Neural cell (in vitro differentiated cells): ENCODE measurements around the gene CD47. TPM values are rescaled to one million over a fixed set of nuclear protein-coding genes. Genes with fewer than 3 reads are reported as not detected.

Experiments used
- H2AFZ ChIP-seq: fragments of 200-600, 300-800 bp; sonication (generic), shearing (Covaris generic); 2 replicates; pipeline ENCODE4 v1.6.0; 2014; ENCODE audit warnings: low read depth, mild to moderate bottlenecking, antibody characterized with exemption, low read length, moderate library complexity
- H3F3A ChIP-seq: fragments of 200-600 bp; shearing (Covaris generic); 2 replicates; pipeline ENCODE4 v1.6.1; 2016; ENCODE audit warnings: mild to moderate bottlenecking, moderate library complexity, mixed read lengths, antibody characterized with exemption, low read length; ENCODE audit not compliant: insufficient read depth, poor library complexity, severe bottlenecking
- H3K27ac ChIP-seq: fragments of 200-600, 300-800 bp; sonication (generic), shearing (Covaris generic); 2 replicates; pipeline ENCODE4 v1.5.1; 2014; ENCODE audit warnings: mild to moderate bottlenecking, low read length, moderate library complexity
- H3K27me3 ChIP-seq: fragments of 300-800, 200-600 bp; sonication (generic), shearing (Covaris generic); 2 replicates; pipeline ENCODE4 v1.6.0; 2014; ENCODE audit warnings: mild to moderate bottlenecking, low read depth, low read length, moderate library complexity; ENCODE audit not compliant: insufficient read depth
- H3K36me3 ChIP-seq: fragments of 300-800, 200-600 bp; sonication (generic), shearing (Covaris generic); 2 replicates; pipeline ENCODE4 v1.5.1; 2014; ENCODE audit warnings: mild to moderate bottlenecking, antibody characterized with exemption, low read length, moderate library complexity; ENCODE audit not compliant: insufficient read depth
- H3K4me2 ChIP-seq: fragments of 300-800, 200-600 bp; sonication (generic), shearing (Covaris generic); 2 replicates; pipeline ENCODE4 v1.6.0; 2014; ENCODE audit warnings: mild to moderate bottlenecking, low read length
- H3K4me3 ChIP-seq: fragments of 300-800, 200-600 bp; sonication (generic), shearing (Covaris generic); 2 replicates; pipeline ENCODE4 v1.5.1; 2014; ENCODE audit warnings: mild to moderate bottlenecking, low read length, moderate library complexity
- H3K79me2 ChIP-seq: fragments of 200-600 bp; shearing (Covaris generic); replicated peaks from 2 replicates; pipeline ENCODE4 v1.6.0; 2014; ENCODE audit warnings: mild to moderate bottlenecking, low read length, moderate library complexity; ENCODE audit not compliant: insufficient read depth
- H3K9ac ChIP-seq: fragments of 300-800, 200-600 bp; sonication (generic), shearing (Covaris generic); 2 replicates; pipeline ENCODE4 v1.6.1; 2016; ENCODE audit warnings: mild to moderate bottlenecking, low read length, mixed read lengths
- H3K9me2 ChIP-seq: fragments of 200-600 bp; shearing (Covaris generic); 2 replicates; pipeline ENCODE4 v1.6.1; 2016; ENCODE audit warnings: mild to moderate bottlenecking, low read length, mixed read lengths; ENCODE audit not compliant: insufficient read depth
- H3K9me3 ChIP-seq: fragments of 200-600, 300-800 bp; sonication (generic), shearing (Covaris generic); 2 replicates; pipeline ENCODE4 v1.6.1; 2016; ENCODE audit warnings: mild to moderate bottlenecking, mixed run types, low read length, moderate library complexity, mixed read lengths
- H4K20me1 ChIP-seq: fragments of 200-600 bp; shearing (Covaris generic); 2 replicates; pipeline ENCODE4 v1.6.1; 2016; ENCODE audit warnings: mild to moderate bottlenecking, mixed run types; ENCODE audit not compliant: insufficient read depth
- EP300 ChIP-seq: fragments of 450-650 bp; conservative IDR thresholded peaks from 2 replicates; pipeline ENCODE4 v1.6.1; 2014; ENCODE audit warnings: antibody characterized with exemption, mild to moderate bottlenecking, moderate library complexity; ENCODE audit not compliant: poor library complexity, severe bottlenecking
- EZH2 ChIP-seq: fragments of 200-600, 300-800 bp; shearing (Covaris generic), sonication (generic); IDR thresholded peaks from 2 replicates; pipeline ENCODE4 v1.6.1; 2014; ENCODE audit warnings: antibody characterized with exemption, low read length, borderline replicate concordance, mild to moderate bottlenecking; ENCODE audit not compliant: insufficient read depth, poor library complexity, severe bottlenecking
- MXI1 ChIP-seq: fragments of 450-650 bp; conservative IDR thresholded peaks from 2 replicates; pipeline ENCODE4 v1.6.1; 2014; ENCODE audit warnings: antibody characterized with exemption, mild to moderate bottlenecking; ENCODE audit not compliant: poor library complexity, severe bottlenecking
- POLR2AphosphoS5 ChIP-seq: IDR thresholded peaks from 2 replicates; pipeline ENCODE4 v1.6.1; 2012
- RAD21 ChIP-seq: fragments of 450-650 bp; conservative IDR thresholded peaks from 2 replicates; pipeline ENCODE4 v1.6.1; 2014; ENCODE audit warnings: antibody characterized with exemption, mild to moderate bottlenecking, moderate library complexity
- SMC3 ChIP-seq: fragments of 450-650 bp; conservative IDR thresholded peaks from 2 replicates; pipeline ENCODE4 v1.6.1; 2014; ENCODE audit warnings: antibody characterized with exemption, mild to moderate bottlenecking, moderate library complexity; ENCODE audit not compliant: poor library complexity
- TAF1 ChIP-seq: IDR thresholded peaks from 2 replicates; pipeline ENCODE4 v1.6.1; 2012; ENCODE audit warnings: low read depth
- polyA plus RNA-seq: library from polyadenylated mRNA; depleted of rRNA; stranded (reverse); fragments of >200 nt; gene quantifications from 2 replicates; pipeline ENCODE4 v1.2.3, GENCODE V29; 2014
- TF ChIP-seq, protein P1 (sequence below): IDR thresholded peaks from 2 replicates; pipeline ENCODE4 v1.6.1; 2012; ENCODE audit warnings: borderline replicate concordance
- TF ChIP-seq, protein P2 (sequence below): fragments of 450-650 bp; IDR thresholded peaks from 2 replicates; pipeline ENCODE4 v1.5.1; 2014; ENCODE audit warnings: antibody characterized with exemption, mild to moderate bottlenecking, moderate library complexity; ENCODE audit not compliant: poor library complexity, severe bottlenecking

CD47 gene
- polyA plus RNA-seq, 1 donor from 2014 or later: 128 TPM

DNA sequence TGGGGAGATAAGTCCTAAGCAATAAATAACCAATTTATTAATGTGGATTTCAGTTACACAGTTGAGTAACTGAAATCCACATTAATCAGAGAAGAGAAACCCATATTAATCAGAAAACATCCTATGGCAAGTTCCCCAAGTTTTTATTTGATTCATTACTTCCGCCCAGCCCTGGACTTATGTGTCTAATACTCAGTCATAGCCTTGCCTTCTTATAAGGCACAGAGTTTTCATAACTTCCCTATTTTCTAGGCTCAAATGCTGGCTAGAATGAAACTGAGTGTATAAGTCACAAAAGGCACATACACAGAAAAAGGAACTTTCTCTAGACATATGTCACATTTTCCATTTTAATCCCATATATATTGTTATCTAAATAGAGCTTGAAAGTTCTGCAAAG lies 28.8 kb downstream of the CD47 start:
- H3K27me3 ChIP-seq: no peaks in the 10 kb centered on the region
- H3K4me2 ChIP-seq: no peak overlapping the region
- no peaks in the 10 kb centered on the region for H3K79me2 ChIP-seq
- no peak overlapping the region for H3K4me3 ChIP-seq
- no peak overlapping the region for H3K9ac ChIP-seq
- peaks cover 7% of the 10 kb centered on the region for H3K36me3 ChIP-seq
- no peaks in the 10 kb centered on the region for H4K20me1 ChIP-seq
- TF ChIP-seq, protein P1, sequence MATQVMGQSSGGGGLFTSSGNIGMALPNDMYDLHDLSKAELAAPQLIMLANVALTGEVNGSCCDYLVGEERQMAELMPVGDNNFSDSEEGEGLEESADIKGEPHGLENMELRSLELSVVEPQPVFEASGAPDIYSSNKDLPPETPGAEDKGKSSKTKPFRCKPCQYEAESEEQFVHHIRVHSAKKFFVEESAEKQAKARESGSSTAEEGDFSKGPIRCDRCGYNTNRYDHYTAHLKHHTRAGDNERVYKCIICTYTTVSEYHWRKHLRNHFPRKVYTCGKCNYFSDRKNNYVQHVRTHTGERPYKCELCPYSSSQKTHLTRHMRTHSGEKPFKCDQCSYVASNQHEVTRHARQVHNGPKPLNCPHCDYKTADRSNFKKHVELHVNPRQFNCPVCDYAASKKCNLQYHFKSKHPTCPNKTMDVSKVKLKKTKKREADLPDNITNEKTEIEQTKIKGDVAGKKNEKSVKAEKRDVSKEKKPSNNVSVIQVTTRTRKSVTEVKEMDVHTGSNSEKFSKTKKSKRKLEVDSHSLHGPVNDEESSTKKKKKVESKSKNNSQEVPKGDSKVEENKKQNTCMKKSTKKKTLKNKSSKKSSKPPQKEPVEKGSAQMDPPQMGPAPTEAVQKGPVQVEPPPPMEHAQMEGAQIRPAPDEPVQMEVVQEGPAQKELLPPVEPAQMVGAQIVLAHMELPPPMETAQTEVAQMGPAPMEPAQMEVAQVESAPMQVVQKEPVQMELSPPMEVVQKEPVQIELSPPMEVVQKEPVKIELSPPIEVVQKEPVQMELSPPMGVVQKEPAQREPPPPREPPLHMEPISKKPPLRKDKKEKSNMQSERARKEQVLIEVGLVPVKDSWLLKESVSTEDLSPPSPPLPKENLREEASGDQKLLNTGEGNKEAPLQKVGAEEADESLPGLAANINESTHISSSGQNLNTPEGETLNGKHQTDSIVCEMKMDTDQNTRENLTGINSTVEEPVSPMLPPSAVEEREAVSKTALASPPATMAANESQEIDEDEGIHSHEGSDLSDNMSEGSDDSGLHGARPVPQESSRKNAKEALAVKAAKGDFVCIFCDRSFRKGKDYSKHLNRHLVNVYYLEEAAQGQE: no peak
- no peak for TF ChIP-seq SMC3
- TF ChIP-seq EZH2: no peak
- no peak for TF ChIP-seq TAF1
- TF ChIP-seq EP300: no peak
- H3K27ac ChIP-seq: no peak overlapping the region
- H3K9me2 ChIP-seq: no peaks in the 10 kb centered on the region
- H3F3A ChIP-seq: no peaks in the 10 kb centered on the region
- no peaks in the 10 kb centered on the region for H3K9me3 ChIP-seq
- H2AFZ ChIP-seq: no peak overlapping the region

DNA sequence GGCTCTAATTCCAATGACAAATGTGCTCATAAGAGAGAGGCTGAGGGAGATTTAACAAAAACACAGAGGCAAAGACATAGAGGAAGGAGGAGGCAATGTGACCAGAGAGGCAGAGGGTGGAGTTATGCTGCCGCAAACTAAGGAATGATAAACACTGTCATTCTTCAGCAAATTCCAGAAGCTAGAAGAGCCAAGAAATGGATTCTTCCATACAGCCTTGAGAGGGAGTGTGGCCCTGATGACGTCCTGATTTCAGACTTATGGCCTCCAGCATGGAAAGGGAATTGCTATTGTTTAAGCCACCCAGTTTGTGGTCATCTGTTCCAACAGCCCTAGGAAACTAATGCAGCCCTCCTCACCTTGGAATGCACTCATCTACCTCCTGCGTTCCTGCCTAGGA lies 30.5 kb downstream of the CD47 start:
- peaks cover 7% of the 10 kb centered on the region for H3K36me3 ChIP-seq
- H3K4me3 ChIP-seq: no peak overlapping the region
- no peak overlapping the region for H3K27ac ChIP-seq
- no peaks in the 10 kb centered on the region for H3K9me2 ChIP-seq
- no peaks in the 10 kb centered on the region for H3K27me3 ChIP-seq
- no peak for TF ChIP-seq SMC3
- TF ChIP-seq, protein P2, sequence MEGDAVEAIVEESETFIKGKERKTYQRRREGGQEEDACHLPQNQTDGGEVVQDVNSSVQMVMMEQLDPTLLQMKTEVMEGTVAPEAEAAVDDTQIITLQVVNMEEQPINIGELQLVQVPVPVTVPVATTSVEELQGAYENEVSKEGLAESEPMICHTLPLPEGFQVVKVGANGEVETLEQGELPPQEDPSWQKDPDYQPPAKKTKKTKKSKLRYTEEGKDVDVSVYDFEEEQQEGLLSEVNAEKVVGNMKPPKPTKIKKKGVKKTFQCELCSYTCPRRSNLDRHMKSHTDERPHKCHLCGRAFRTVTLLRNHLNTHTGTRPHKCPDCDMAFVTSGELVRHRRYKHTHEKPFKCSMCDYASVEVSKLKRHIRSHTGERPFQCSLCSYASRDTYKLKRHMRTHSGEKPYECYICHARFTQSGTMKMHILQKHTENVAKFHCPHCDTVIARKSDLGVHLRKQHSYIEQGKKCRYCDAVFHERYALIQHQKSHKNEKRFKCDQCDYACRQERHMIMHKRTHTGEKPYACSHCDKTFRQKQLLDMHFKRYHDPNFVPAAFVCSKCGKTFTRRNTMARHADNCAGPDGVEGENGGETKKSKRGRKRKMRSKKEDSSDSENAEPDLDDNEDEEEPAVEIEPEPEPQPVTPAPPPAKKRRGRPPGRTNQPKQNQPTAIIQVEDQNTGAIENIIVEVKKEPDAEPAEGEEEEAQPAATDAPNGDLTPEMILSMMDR: no peak
- TF ChIP-seq TAF1: no peak
- no peak for TF ChIP-seq POLR2AphosphoS5
- TF ChIP-seq EP300: no peak
- TF ChIP-seq, protein P1: no peak
- no peak for TF ChIP-seq EZH2
- no peak for TF ChIP-seq RAD21
- TF ChIP-seq MXI1: no peak
- H3K4me2 ChIP-seq: no peak overlapping the region
- H3K79me2 ChIP-seq: no peaks in the 10 kb centered on the region
- no peak overlapping the region for H2AFZ ChIP-seq
- H3K9ac ChIP-seq: no peak overlapping the region
- H4K20me1 ChIP-seq: no peaks in the 10 kb centered on the region
- no peaks in the 10 kb centered on the region for H3K9me3 ChIP-seq
- no peaks in the 10 kb centered on the region for H3F3A ChIP-seq
